ENCODE measurements around the gene BRCA2. TPM values are rescaled to one million over a fixed set of nuclear protein-coding genes. Genes with fewer than 3 reads are reported as not detected.
A peak's percentile ranks its signal among the peaks of the same experiment; 100 is the strongest.

BRCA2 gene
- polyA plus RNA-seq (ENCODE audit: insufficient read length in 4 of 4), result 10 to 100 TPM in 1 of 4 donors, 1 to 10 TPM in 3; 6.7 to 10.4 (median 7.5) TPM

DNA sequence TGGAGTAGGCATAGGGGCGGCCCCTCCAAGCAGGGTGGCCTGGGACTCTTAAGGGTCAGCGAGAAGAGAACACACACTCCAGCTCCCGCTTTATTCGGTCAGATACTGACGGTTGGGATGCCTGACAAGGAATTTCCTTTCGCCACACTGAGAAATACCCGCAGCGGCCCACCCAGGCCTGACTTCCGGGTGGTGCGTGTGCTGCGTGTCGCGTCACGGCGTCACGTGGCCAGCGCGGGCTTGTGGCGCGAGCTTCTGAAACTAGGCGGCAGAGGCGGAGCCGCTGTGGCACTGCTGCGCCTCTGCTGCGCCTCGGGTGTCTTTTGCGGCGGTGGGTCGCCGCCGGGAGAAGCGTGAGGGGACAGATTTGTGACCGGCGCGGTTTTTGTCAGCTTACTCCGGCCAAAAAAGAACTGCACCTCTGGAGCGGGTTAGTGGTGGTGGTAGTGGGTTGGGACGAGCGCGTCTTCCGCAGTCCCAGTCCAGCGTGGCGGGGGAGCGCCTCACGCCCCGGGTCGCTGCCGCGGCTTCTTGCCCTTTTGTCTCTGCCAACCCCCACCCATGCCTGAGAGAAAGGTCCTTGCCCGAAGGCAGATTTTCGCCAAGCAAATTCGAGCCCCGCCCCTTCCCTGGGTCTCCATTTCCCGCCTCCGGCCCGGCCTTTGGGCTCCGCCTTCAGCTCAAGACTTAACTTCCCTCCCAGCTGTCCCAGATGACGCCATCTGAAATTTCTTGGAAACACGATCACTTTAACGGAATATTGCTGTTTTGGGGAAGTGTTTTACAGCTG, at the start of gene BRCA2, which contains the start of gene ZAR1L:
TSS of gene BRCA2 (plus strand) at position 271 of the 790 bp plus-strand sequence. CDS start 953 bp downstream, outside the sequence.
TSS of gene ZAR1L (minus strand) at position 126 of the 790 bp plus-strand sequence. CDS start 3,438 bp downstream, outside the sequence.
- peak; percentile 67 to 87 (median 76) for DNase-seq (ENCODE audit: low read depth in 4 of 4, low spot score in 2 of 4)

DNA sequence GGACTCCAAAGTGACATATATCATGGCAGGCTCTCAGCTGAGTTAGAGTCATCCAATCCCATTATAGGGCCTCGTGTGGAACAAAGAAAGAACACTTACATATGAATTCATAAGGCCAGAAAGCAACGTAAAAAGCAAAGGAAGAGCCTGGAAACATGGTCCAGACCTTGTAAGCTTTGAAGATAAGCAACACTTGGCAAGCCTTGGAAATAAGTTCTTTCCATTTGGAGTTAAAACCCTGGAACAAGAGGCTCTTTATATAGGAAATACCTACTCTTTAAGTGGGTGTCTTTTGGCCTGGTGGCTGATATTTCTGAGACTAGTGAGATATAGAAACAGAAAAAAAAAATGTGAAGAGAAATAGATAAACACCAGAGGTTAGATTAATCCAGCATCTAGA, 49.6 kb upstream of the BRCA2 start:
- DNase-seq (ENCODE audit: low read depth in 4 of 4, low spot score in 2 of 4), result no peak

- no peak for DNase-seq (ENCODE audit: low read depth in 4 of 4, low spot score in 2 of 4)
Measured at GRCh38 chr13:32266130-32266529, 49.2 kb upstream of the BRCA2 start.

GRCh38 chr13:32267836-32268439, 47.4 kb upstream of the BRCA2 start:
- DNase-seq (ENCODE audit: low read depth in 4 of 4, low spot score in 2 of 4), result no peak

- no peak for DNase-seq (ENCODE audit: low read depth in 4 of 4, low spot score in 2 of 4)
Measured at GRCh38 chr13:32272021-32272683, 43.2 kb upstream of the BRCA2 start.

DNA sequence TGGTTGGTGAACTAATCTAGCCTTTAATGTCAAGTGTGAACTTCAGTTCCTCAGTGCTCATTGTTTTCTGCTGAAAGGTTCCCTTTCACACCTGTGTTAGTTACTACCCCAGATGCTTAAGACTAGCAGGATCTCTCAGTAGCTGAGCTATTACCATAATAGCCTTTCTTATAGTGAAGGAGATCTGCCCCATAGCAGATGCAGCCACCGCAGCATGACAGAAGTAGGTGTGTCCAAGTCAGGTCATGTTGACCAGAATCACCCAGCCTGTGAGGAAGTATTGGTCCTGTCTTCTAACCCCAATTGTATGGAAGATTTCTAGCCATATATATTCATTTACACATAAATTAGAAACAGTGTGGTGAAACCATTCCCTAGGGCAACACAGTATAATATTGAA, 37.5 kb upstream of the BRCA2 start:
- no peak for DNase-seq (ENCODE audit: low read depth in 4 of 4, low spot score in 2 of 4)

DNA sequence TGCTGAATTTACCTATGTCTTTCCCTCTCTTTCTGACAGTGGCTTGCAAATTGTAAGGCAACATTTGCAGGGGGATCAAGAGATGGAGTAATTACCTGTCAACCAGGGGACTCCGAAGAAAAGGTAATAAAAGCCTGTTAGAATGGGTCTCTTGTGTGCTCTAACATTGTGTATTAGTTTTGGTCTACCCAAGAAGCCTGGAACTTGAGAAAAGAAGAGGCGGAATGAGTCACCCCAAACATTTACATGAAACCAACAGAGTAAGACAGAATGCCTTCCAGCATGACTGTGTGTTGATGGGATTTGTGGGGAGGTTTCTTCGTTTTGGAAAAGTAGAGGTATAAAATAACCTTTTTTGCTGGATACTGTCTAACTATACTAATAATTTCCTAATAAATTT, 36.9 kb upstream of the BRCA2 start:
- no peak for DNase-seq (ENCODE audit: low read depth in 4 of 4, low spot score in 2 of 4)

DNA sequence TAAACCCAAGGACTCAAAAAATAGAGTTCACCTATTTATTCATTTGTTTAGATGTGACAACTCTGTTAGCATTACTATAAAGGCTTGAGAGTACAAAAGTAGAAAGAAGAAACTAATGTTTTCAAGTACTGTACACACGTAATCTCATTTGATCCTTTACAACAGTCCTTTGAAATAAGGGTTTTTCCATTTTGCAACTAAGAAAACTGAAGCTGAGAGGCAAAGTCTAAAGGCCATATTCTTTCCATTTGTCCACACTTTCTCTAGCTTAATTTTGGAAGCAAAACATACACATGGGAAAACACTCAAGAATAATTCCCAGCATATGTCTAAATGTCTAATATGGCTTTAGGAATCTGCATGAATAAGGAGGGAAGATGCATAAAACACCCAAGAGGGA, 34.2 kb upstream of the BRCA2 start:
- no peak for DNase-seq (ENCODE audit: low read depth in 4 of 4, low spot score in 2 of 4)

DNA sequence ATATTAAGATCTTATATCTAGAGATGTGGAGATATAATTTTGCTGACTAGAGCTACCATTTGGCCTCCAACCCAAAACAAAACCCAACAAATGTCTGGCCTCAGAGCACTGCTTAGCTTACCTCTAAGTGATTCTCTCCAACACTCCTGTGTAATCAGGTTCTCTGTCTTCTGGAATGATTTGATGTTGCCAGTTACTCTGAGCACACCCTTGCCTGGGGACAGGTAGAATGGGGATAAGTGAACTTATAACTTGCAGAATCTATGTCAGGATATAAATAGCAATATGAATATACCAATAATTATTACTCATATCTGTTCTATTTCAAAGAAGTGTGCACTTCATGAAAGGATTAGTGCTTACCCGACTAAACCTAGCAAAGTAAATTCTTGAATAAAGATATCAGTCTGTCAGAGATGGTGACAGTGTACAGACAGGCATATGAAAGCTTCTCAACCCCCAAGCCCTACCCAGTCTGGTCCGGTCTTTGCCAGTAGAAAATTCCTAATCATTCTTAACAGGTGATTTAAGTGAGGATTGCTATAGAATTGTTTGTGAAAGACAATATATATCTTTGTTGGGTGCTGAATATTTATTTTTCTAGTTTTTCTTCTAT, 33.1 kb upstream of the BRCA2 start:
- no peak for DNase-seq (ENCODE audit: low read depth in 4 of 4, low spot score in 2 of 4)

DNA sequence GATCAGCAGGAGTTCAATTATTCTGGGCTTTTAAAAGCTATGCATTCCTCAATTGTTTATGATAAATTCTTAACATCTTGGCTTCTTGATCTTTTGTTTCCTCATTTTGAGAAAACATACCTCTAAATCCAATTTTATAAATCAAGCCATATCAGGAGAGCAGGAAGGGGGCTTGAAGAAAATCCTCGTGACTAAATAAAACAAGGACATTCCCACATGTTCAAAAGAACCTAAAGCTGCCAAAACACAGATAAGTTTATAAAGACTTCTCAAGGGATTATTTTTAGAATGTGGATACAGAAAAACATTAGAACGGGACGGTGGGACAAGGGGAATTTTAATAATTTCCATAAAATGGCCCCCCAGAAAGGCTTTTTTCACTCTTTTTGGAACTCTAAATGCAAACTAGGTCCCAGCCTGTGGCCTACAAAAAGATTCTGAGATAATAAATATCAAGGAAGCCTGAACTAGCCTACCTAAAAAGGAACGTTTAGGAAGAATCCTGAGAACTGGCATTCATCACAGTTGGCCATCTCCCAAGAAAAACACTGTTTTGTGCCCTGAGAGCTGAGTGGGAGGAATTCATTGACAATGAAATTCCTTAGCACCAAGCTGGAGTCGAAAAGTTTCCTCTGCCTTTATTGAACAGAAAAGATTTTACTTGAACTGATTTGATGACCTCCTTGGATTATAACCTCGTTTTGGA, 30.2 kb upstream of the BRCA2 start:
- DNase-seq (ENCODE audit: low read depth in 4 of 4, low spot score in 2 of 4), result peak in 2 of 4 donors; percentile 52 to 66

DNA sequence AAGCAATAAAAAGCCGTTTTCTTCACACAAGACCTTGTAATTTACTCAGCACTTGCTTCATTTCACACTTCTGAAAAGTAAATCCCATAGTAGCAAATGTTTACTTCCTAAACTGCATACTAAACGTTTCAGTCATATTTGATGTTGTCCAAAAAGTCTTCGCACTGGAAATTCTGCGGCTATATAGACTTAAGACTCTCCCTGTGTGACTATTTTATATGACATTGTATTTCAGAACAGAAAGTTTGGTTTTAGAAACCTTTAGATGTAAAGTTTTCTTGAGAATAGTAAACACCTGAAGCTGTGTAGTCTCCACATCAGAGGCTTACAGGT, 29.7 kb upstream of the BRCA2 start:
- no peak for DNase-seq (ENCODE audit: low read depth in 4 of 4, low spot score in 2 of 4)

DNA sequence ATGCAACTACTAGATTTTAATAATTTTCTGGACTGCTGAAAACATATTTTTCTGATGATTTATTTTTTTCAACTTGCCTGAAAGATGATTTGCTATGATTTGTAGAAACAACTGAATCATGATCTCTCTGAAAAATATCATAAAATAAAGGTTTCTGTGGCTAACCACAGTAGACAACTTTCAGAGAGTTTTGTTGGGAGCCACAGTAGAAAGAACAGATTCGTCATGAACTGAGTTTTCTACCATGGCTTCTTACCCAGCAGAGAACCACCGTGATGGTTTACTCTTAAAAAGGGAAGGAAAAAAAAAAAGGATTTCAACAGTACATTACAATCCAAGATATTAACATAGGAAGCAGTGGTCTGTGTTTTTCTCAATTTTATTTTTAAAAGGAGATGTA, 18.1 kb upstream of the BRCA2 start:
- DNase-seq (ENCODE audit: low read depth in 4 of 4, low spot score in 2 of 4), result no peak

DNA sequence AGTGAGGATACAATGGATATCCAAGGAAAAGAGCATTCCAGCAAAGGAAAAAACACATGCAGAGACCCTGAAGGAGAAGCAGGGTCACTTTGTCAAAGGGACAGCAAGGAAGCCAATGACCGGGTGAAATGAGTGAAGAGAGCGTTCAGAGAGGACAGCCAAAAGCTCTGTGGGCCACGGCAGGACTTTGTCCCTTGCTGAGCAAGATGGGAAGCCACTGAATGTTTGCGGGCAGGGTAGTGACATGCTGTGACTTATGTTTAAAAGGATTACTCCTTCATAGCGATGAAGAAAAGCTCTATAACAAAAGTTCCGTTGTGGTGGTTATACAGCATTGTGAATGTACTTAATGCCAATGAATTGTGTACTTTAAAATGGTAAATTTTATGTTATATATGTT, 16.6 kb upstream of the BRCA2 start:
- no peak for DNase-seq (ENCODE audit: low read depth in 4 of 4, low spot score in 2 of 4)

GRCh38 chr13:32299893-32300292, 15.4 kb upstream of the BRCA2 start:
- DNase-seq (ENCODE audit: low read depth in 4 of 4, low spot score in 2 of 4), result no peak

DNA sequence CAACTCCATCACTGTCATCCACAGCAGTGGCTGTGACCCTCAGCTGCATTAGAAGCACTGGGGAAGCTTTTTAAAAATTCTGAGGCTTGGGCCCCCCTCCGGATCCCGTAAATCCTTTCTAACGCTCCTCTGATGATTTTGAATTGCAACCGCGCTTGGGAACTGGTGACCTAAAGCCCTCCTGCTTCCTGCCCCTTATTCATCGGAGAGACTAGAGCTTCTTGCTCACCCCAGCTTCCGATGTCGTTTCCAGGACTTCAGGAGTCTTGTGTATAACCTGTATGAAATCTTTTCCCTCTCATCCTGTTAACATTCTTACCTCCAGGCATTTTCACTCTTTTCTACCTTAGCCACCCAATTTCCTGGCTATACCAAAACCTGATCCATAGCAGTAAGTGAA, 14.9 kb upstream of the BRCA2 start:
- no peak for DNase-seq (ENCODE audit: low read depth in 4 of 4, low spot score in 2 of 4)

GRCh38 chr13:32300920-32301319, 14.4 kb upstream of the BRCA2 start:
- no peak for DNase-seq (ENCODE audit: low read depth in 4 of 4, low spot score in 2 of 4)

DNA sequence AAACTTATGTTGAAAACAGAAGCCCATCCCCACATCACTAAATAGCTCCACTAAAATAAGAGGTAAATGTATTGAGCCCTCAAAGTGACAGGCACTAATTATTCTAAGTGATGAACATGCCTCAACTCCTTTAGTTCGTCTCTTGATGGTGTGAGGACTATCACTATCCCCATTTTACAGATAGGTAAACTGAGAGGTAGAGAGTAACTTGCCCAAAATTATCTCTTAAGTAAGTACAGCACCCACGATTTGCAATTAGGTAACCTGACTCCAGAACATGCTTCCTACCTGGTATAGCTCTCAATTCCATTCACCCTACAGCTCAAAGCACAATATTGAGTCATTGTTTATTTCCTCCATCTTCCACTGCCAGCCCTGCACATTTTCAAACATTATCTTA, 12.8 kb upstream of the BRCA2 start:
- no peak for DNase-seq (ENCODE audit: low read depth in 4 of 4, low spot score in 2 of 4)

GRCh38 chr13:32305646-32306045, 9.7 kb upstream of the BRCA2 start:
- no peak for DNase-seq (ENCODE audit: low read depth in 4 of 4, low spot score in 2 of 4)

DNA sequence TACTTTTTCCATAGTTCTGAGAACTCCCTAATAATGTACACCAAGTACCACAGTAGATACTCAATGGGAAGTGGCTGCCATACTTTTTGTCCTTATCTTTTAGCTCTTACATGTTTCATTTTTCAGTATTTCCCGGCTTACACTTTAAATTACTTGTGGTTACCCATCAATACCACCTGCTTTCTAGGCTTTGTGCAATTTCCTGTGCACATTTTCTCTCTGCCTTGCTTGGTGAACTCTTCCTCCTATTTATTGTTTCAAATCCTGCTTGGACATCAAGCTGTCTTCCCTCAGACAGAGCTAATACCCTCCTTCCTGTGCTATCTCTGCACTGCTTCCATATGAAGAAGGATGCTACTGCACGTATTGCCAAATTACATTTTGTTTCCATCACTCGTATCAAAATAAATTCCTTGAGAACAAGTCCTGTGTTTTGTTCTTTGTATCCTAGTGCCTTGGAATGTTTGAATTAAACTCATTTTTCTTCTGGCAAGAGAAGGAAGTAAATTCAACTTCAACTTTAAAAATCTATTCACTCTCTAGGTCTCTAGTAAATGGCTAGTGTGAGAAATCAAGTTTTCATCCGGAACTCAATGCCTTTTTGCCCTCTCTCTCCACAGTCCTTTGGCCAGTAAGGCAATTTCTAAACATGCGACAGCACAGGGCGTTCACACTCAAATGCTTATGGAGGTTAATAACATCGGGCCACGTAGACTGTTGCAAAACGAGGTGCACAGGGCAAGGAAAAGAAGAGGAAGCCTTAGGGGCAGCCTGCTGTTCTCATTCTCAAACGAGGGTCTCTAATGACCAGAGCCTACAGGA, 5.8 kb upstream of the BRCA2 start:
- no peak for DNase-seq (ENCODE audit: low read depth in 4 of 4, low spot score in 2 of 4)

Measured in left renal cortex interstitium (tissue), 4 donors.